Activated T-helper 1 cell treated with anti-CD3 and anti-CD28 coated beads, Interleukin-12 subunit alpha, Interleukin-12 subunit beta, Interleukin-2, Interleukin-4 antibody, amounts not matched to agents 30 ng/mL and 10 ng/mL and 1 ng/mL, durations not matched to agents 14 hours and 24 hours and 36 hours (primary cell): ENCODE results near the gene CBY2. TPM values are rescaled to one million over a fixed set of nuclear protein-coding genes. Genes with fewer than 3 reads are reported as not detected.

ENCODE experiments used
- DNase-seq: peaks from one replicate; pipeline ENCODE4 v3.0.0; 2021; ENCODE audit warnings: low spot score
- H3K27ac Mint-ChIP-seq: one replicate; pipeline ENCODE4 v1.8.0; 2021; ENCODE audit warnings: mild to moderate bottlenecking, mixed read lengths
- H3K27me3 Mint-ChIP-seq: one replicate; pipeline ENCODE4 v1.8.0; 2022; ENCODE audit warnings: mild to moderate bottlenecking, moderate library complexity, mixed read lengths; ENCODE audit not compliant: insufficient read depth
- H3K36me3 Mint-ChIP-seq: one replicate; pipeline ENCODE4 v1.8.0; 2021; ENCODE audit warnings: low read depth, mixed read lengths
- H3K4me1 Mint-ChIP-seq: one replicate; pipeline ENCODE4 v1.8.0; 2021; ENCODE audit warnings: low read depth, mixed read lengths
- H3K4me3 Mint-ChIP-seq: one replicate; pipeline ENCODE4 v1.8.0; 2021; ENCODE audit warnings: mild to moderate bottlenecking, moderate library complexity, mixed read lengths
- H3K9me3 Mint-ChIP-seq: one replicate; pipeline ENCODE4 v1.8.0; 2021; ENCODE audit warnings: mixed read lengths
- intact Hi-C: fragments of 100-400 bp; cut with micrococcal nuclease; formaldehyde crosslinking; loops from one replicate; pipeline ENCODE4 v1.15.1; 2024
- total RNA-seq: library from RNA; stranded (reverse); gene quantifications from 2 replicates; pipeline ENCODE4 v1.2.3, GENCODE V29; 2022

Gene CBY2
- total RNA-seq, 1 donor from 2014 or later = not detected

GRCh38 chr13:45763419-45763818 is 61.3 kb downstream of the CBY2 start:
- no peak overlapping the region for H3K4me3 Mint-ChIP-seq
- intact Hi-C loops = no loop called here

More at GRCh38 chr13:45763419-45763818, 61.3 kb downstream of the CBY2 start:
- DNase-seq = no peak
- no peaks in the 10 kb centered on the region for H3K4me1 Mint-ChIP-seq
- H3K27me3 Mint-ChIP-seq = peaks cover 2% of the 10 kb centered on the region
- peaks cover 5% of the 10 kb centered on the region for H3K9me3 Mint-ChIP-seq
- no peak overlapping the region for H3K27ac Mint-ChIP-seq
- no peaks in the 10 kb centered on the region for H3K36me3 Mint-ChIP-seq

Other genes starting within 250 kb of the CBY2 start
- 22.9 and 23.2 TPM in 2 replicates for gene COG3, start 237.4 kb upstream of the CBY2 start, total RNA-seq
- not detected in 2 replicates for gene ERICH6B, start 86.6 kb upstream of the CBY2 start, total RNA-seq
- 0.02 and 0.03 TPM in 2 replicates for gene SIAH3, start 149.4 kb downstream of the CBY2 start, total RNA-seq